HG03575 (cell line): ENCODE data around the gene TM4SF4.

Source experiments
- ATAC-seq: cut with Tn5 transposase; IDR thresholded peaks from one replicate; pipeline ENCODE4 v1.9.1; 2021; ENCODE audit not compliant: unreplicated experiment, insufficient number of reproducible peaks, low FRiP score; ENCODE audit errors: extremely low read depth

TM4SF4 gene

DNA sequence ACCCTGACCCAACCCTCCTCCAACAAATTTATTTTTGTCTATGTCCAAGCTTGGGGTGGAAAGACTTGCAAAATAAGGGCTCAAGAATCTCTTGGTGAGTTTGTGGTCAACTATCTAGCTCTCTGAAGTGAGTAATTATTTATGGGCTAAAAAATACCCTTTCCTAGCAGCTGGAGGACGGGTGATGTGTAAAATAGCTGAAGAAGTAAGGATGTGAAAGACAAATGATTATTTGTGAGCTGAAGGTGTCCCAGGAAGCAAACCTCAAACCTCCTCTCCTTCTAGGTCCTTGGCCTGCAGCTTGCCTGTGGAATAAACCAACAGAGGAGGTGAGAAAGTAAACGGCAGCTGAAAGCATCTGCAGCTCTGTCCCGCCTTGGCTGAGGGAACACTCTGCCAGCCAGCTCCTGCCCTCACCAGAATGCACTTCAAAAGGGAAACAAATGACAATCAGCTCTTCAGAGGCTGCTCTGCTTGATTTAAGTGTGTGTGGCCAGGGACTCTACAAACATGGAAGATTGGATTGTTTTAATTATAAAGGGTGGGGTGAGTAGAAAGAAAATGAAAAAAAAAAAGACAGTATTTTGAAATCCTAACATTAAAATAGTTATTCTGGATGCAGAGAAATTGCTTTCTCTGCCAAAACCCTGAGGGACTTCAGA, 60.3 kb downstream of the TM4SF4 start:
- ATAC-seq, result no peak

DNA sequence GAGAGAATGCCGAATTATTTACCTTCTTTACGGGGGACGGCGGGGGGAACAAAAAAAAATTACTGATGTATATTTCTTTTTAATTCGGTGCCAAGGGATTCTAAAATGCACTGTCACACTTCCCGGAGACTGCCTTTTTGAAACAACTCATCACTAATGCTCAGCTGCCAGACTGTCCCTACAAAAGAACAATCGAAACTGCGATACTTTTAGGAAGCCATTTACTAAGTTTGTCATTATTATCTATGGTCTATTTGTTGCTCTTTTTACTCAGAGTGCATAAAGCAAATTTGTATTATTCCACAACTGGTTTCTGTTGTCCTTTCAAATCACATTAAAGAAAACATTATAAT, 60.8 kb downstream of the TM4SF4 start:
- no peak for ATAC-seq

DNA sequence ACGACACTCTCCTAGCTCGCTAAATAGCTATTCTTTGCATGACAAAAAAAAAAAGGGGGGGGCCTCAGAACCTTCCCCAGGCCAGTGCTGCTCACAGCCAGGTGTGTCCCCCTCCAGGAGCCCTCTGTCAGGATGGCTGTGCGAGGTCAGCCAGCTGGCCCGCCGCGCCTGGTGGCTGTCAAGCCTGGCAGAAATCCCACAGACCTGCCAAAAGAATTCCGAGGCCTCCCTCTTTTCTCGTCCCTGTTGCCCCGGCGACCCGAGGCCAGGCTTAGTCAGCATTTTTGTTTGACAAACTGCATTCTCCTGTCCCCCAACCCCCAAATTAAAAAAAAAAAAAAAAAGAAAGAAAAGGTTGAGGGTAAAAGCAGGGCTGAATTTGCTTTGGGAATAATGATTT, 61.9 kb downstream of the TM4SF4 start:
- ATAC-seq, result no peak

DNA sequence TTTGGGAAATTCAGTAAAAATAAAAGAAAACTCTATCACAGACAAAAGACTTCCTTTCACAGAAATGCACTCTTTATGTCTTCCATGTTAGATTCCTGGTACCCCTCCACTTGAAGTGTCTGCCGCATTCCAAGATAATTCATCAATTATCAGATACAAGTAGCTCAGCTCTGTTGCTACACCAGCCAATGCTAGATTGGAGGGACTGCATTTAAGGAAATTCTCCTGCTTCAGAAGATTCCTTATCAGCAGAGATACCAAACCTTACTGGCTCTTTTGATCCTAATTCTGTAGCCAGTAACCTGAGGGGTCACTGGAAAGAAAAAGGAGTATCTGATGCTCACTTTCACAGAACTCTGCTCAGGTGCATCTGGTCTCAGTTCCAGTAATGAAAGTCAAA, 63.9 kb downstream of the TM4SF4 start:
- ATAC-seq, result no peak

DNA sequence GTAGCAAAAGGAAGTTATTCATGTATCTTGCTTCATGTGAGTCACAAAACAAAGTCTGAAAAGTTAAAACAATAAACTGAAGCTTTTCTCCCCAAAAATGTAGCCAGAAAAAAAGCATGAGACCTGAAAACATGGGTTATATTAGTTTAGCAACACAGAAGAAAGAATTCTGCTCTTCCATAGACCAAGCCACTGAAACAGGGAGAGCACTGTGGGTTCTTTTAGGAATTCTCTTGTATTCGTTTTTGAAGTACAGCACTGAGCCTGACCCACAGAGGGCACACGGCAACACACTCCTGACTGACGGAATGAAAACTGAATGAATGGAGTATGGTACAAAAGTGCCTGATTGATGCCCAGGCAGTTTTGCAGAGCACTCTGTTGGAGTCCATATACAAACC, 66.6 kb downstream of the TM4SF4 start:
- no peak for ATAC-seq

DNA sequence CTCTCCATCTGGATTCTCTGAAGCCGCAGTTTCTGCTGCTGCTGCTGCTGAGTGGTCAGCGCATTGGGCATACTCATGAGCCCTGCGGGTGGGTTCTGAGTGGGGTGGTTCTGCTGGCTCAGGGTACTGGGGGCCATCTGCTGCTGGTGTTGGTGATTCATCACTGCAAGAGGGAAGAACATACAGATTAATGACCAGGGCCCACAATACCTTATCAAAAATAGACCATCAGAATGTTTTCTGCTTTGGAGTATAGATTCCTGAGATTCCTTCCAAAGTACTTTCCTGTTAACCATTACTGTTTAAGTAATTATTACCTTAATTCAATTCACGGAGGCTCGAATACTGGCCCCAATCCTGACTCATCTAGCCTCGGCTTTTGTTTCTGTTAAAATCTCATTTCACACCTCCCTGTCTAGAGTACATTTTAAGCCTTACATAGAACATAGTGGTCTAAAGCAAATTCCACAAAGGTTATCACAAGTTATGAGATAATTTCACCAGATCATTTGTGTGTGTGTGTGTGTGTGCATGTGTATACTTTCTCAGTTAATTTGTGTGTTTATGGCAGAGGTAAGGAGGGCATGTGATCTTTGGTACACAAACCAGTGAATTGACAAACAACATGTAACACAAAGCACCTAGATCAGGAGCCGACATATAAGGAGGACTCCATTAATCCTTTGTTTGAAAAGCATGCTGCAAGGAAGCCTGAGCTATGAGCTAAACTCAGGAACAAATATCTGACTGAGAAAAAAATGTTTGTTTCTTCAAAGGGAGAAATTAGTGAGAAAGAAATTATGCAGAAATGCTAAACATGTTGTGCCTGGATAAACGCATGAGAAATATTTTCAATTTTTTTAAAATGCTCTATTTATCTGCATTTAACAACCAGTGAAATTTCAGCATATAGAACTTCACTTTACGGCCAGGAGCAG, 68.1 kb downstream of the TM4SF4 start:
- ATAC-seq, result no peak

DNA sequence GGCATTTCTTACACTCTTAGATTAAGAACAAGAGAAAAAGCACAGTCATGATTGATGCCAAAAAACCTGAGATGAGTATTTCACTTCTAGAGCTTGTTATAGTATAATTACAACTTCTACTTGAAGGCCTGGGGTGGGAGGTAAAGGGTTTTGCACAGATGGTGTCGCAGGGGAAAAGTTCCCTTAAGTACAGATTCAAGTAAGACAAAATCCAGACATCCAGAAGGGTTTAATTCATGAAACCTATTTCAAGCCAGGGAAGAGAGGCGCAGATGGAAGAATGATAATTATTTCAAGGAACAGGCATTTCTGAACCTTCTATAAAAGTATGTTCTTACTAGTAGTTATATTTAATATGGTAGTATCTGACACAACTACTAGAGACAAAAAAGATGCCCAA, 70.6 kb downstream of the TM4SF4 start:
- ATAC-seq, result no peak

DNA sequence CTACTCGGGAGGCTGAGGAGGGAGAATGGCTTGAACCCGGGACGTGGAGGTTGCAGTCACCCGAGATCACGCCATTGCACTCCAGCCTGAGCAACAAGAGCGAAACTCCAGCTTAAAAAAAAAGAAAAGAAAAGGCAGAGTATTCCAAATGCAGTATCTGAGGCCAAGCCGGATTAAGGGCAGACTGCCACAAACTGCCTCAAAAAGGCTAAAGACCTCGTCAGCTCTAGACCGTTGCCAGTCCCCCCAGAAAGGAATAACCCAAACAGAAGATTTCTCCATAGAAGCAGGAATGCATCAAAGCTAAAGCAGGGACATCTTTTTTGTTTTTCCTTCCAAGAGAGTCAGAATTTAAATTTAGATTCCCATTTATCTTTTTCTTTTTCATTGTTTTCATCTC, 72.9 kb downstream of the TM4SF4 start:
- no peak for ATAC-seq

DNA sequence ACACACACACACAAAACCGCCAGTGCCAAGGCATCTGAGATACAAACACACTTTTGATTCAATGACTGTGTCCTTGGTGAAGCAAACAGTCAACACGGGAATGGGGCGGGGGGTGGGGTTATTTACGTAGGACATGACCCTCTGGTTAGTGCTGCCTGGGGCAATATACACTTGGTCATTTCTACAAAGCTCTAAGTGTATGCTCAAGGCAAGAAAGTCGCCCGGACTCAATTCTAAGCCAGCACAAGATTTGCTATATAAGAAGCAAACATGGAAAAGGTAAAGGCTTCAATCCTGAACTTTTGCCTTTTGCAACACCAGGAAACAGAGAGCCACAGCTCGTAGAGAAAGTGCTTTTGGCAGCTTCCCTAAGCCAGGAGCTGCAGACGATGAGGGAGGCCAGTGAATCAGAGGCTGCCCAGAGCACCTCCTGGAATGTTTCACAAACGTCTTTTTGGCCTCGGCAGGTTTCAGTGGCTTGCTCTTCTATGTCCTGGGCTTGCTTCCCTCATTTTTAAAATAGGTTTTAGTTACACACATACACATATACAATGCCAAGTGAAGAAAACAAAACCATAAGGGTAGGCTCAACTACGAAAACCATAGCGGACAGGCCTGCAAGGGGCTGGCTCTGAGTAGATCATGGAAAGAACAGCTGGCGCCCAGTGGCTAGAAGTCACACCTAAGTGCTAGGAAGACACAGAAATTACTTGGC, 73.6 kb downstream of the TM4SF4 start:
- no peak for ATAC-seq

DNA sequence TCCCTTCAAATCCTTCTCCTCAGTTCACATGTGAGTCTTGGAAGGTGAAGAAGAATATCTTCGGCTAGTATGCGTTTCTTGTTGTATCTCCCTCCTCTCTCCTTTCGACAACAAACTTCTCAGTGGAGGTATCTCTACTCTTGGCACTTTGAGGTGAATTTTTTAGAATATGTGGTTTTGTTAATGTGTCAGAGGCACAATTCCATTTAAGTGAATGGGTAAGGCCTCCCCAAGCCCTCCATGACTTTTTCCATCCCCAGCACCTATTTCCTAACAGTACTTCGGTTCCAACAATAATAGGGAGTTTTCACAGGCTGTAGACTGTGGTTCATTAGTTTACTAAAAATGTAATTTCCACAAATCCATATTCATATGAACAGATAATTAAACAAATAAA, 74.2 kb downstream of the TM4SF4 start:
- ATAC-seq, result no peak

DNA sequence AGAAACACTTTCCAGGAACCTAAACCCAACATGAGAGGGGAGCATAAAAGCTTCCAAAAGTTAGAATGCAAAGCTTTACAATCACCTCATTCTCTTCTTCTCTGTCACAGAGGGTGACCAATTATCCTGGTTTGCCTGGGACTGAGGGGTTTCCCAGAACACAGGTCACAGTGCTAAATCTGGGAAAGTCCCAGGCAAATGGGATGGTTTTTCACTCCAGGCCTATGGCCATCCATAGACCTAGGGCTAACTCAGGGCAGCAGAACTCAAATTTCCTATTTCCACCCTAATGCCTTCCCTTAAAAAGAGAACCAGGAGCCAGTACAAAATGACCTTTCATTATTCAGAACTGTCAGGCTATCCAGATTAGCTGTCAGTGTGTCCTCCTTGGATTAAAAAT, 77.0 kb downstream of the TM4SF4 start:
- ATAC-seq, result no peak

DNA sequence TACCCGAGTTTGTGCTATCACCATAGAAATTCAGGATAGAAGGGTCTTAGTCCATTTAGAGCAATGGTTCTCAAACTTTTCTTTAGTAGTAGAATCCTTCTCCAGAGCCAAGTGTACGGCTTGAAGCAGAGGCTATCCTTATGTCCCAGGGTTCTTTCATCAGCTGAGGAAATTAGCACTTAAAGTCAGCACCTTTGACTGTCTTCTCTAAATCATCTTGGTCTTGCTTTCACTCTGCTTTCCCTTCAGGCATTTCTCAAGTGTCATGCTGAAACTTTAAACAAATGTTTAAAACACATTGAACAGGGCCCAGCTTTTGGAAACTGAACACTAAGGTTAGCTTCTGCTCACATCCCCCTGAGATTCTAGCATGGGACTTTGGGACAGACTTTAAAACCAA, 78.2 kb downstream of the TM4SF4 start:
- no peak for ATAC-seq
